Measurements from ENCODE around the gene PECR.
"Not testable (repeated sequence)": the region's sequence is repeated elsewhere in the genome, so short reads cannot be mapped to it uniquely, and the experiment has no call there.

The PECR gene

DNA sequence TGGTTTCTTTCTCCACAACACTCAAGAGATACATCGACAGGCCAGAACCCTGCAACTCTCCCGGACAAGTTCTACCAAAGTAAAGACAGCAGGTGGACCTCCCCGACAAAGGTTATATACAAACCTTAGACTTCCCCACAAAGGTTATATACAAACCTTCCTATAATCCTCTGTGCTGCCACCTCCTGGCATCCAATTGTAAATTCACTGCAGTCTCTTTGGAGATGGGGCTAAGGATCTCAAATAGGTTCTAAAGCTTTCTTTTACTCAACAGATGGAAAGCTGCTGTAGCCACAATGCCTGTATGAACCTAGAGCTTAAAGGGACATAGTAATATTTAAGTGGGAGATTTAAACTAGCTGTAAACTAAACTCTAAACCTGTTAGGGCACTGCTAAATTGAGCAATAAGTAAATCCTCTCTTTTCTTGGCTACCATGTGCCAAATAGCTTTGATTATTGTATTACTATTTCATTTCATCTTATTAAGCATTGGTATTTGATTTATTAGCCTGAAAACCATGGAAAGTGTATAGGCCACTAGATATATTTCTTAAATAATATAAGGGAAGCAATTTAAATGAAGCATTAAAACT is 58.5 kb downstream of the PECR start:
- DNase-seq: no peak

DNA sequence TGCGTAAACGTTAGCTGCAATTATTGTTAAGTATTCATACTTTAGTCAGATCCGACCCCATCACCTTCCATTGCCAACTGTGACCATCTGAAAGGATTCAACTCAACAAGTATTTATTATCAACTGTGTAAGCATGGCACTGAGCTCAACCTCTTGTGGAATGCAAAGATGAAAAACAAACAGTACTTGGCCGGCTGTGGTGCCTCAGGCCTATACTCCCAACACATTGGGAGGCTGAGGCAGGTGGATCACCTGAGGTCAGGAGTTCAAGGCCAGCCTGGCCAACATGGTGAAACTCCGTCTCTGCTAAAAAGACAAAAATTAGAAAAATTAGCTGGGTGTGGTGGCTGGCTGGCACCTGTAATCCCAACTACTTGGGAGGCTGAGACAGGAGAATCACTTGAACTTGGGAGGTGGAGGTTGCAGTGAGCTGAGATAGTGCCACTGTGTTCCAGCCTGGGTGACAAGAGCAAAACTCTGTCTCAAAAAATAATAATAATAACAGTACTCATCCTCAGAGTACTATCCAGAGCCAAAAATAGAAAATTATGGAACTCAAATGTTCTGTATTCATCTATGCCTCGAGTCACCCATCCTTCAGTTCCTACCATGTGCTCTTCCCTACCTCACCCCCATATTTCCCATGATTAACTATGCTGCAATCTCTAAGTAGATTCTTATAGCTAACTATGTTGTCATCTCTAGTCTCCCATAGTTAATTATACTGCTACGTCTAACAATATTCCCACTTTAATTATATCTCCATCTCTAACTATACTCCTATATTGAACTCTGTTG is 59.6 kb downstream of the PECR start:
- no peak for DNase-seq

DNA sequence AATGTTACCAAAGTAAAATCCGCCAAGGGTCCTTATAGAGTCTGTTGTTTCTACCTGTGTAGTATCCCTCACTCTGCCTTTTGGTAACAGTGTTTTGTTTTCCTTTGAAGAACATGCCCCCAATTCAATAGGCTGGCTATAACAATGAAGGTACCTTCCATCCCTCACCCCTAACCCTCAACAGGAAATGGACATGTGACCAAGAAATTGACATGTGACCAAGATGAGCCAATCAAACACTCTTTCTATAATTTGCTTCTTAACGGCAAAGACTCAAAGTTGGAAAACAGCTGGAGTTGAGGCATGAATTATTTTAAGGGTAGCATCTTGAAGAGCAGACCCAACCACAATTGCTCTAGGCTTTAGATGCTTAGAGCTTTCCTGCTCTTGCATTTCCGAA is 62.9 kb downstream of the PECR start:
- no peak for DNase-seq

DNA sequence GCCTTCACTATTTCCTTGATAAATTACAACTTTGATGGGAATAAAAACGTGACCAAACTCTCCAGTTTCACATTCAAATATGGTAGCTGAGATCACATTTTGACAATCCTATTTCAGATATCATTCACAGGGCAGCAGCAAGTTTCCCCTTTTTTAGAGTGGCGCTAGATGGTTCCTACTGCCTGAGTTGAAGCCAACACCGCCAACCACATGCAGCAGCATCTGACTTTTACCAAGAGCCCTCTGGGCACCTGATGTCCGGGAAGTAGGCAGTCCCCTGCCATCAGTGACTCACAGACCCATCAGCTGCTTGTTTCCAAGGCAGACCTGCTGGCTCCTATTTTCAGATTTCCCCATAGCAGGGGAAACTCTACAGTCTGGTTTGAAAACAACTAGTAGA is 64.2 kb downstream of the PECR start:
- DNase-seq: peak; percentile 46

DNA sequence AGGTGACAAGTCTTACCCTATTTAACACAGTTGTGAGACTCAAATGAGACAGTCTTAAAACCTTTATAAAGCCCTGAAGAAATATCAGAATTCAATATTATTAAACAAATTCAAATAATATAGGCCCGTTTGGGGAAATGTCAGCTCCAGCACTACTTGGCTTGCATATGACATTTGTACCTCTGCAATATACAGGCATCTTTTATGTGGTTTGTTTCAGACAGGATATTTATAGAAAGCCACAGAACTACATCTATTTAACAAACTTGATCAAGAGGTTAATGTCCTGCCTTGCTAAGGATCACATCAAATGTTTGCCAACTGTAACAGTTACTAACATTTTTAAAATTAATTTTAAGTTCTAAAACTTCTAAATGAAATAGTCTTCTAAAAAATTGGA is 65.0 kb downstream of the PECR start:
- no peak for DNase-seq

DNA sequence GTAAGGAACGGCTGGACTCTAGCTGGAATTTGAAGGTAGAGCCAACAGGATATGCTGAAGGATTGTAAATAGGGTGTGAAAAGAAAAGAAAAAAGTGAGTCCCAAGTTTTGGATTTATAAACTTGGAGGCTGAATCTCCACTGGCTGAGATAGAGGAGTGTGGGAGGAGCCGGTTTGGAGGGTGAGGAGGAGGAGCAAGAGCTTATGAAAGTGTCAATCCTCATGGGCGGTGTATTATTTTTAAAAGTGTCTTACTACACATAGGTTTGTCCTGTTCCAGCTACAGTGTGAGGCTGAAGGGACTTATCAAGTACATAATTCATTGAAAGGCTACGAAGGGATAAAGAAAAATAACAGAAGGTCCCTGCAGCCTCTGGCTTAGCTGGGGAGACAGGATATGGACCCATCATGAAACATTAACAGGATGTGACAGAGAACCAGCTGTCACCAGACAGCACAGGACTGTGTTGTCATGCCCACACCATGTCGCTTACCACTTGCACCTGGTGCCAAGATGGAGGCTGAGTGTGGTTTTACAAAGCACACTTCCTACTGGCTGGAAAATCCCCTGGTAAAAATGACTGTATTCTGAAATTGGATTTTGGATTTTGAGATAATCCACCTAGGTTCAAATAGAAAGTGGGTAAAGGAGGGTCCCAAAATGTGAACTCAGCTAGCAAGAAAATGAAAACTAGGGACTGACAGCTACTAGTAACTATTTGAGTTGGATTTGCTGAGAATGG is 65.7 kb downstream of the PECR start:
- no peak for DNase-seq

DNA sequence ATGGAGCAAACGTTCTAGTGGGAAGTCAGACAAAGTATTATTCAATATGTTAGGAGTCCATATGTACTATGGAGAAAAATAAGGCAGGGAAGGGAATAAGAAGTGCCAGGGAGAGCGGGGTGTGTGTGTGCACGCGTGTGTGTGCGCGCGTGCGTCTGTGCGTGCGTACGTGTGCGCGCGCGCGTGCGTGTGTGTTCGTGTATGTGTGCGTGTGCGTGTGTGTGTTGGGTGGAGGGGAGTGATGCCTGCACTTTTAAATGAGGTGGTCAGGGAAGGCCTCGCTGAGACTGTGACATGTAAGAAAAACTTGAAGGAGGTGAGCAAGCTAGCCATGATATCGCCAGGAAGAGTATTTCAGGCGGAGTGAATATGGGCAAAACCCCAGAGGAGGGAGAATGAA is 66.6 kb downstream of the PECR start:
- no peak for DNase-seq

DNA sequence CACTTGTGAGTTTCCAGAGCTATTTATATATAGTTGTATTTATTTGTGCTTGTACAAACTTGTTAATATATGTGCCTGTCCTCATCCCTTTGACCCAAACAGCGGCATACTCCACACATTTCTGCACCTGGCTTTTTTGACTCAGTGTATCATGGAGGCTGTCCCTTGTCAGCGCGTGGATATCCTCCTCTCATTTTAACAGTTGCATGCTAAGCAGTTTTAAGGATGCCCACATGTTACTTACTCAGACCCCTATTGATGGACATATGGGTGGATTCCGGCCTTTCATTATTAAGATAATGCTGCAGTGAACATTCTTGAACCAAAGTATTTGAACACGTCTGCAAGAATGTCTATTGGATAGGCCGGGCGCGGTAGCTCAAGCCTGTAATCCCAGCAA is 67.6 kb downstream of the PECR start:
- DNase-seq: no peak

DNA sequence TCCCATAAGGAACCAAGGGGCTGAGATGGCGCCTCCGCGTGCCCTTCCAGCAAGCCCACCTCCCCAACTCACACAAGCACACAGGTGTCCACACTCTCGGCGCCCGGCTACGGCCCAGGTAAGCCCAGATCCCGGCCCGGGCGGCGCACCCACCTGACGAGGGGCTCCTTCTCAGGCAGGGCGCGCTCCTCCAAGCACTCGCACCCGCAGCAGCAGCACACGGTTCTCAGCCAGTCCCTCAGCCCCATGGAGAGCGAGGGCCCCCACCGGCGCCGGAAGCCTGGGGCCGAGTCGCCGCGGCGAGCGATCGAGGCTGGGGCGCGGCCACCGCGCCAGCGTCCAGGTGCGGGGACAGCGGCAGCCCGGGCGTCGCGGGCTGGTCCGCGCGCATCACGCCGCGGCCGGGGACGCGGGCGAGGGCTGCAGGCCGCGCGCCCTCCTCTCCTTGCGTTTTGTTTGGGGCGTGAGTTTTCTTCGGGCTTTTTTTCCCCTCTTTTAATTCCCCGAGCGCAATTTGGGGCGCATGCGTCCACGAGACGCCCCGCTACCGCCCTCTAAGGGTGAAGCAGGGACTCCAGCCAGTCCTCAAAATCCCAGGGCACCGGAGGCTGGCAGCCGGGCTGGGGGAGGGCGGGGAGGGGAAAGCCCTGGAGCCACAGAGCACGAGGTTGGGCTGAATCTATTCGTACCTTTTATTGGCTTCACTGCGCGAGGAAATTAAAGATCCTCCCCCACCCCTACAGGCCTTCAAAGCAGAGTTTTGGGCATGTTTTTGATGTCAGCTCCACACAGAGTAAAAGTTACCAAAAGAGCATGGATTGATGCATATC is 68.3 kb downstream of the PECR start, which contains the start of gene MREG:
Gene MREG (minus strand): TSS at position 472 of the 830 bp plus-strand sequence. CDS start 224 bp downstream, at position 248.
- DNase-seq: peak; percentile 84

DNA sequence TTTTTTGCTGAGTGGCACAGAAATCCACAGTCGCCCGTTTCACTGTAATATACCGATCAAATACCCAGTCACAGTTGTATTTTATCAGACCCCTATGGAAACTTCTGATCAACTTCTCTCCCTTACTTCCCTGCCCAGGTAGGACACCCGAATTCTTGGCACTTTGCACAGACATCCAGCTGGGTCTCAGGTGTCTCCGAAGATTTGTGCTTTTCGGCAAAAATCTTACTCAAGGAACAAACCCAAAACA is 68.9 kb downstream of the PECR start:
- no peak for DNase-seq

DNA sequence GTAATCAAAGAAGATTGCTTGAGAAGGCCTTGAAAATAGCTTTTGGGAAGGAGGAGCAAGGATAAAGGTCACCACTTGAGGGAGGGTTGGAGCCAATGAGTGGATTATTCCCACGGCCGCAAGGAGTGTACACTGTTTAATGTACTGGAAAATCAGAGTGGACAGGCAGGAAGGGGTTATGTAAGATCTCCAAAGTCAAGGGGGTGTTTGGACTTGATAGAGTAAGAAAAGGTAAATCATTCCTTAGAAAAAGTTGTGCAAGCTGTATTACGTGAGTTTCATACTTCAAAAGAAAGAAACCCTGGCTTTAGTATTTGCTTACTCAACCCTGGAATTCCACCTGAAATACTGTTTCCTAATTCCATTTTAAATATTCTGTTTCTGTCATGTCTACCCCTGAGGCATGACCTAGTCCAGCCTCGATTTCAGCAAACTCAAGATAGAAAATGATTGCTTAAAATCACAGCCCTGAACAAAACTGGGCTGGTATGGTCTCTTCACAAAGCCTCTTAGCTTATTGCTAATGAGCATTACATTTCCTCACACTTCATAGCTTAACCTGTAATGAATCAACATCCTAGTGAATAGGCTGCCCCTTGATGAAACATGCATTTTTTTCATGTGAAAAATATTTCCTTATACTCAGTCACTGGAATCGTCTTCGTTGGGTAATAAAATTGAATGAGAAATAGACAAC is 69.3 kb downstream of the PECR start:
- no peak for DNase-seq

DNA sequence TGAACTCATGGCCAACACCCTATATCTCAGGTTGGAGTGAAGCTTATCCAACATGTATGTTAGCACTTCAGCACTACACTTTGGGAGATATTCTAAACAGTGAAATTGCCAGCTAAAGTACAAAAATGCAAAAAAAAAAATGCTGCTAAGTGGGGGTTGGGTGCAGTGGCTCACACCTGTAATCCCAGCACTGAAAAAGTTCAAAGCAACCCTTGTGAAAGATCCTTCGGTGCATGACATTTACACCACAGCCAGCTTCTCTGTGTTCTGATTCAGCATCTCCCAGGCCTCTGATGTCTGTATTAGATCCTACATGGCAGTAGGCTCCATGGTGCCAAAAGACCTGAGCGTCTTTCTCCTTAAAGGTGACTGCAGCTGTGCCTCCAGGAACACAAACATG is 72.4 kb downstream of the PECR start:
- not testable (repeated sequence) for DNase-seq

DNA sequence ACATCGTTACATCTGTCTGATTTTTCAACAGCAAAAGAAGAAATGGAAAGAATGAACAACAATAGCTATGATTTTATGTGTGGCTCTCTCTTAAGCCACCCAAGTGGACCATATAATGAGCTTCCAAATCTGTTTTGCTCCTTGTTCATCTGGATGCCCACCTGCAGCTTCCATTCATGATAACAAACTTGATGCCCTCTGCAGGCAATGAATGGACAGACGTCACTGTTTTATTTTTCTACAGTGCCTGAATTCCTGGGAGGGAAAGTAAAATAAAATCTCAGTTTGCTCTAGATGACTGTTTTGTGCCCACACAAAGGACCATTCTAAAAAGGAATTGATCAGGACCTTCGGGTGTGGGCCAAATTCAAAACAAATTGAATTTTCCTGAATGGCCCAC is 73.2 kb downstream of the PECR start:
- no peak for DNase-seq

DNA sequence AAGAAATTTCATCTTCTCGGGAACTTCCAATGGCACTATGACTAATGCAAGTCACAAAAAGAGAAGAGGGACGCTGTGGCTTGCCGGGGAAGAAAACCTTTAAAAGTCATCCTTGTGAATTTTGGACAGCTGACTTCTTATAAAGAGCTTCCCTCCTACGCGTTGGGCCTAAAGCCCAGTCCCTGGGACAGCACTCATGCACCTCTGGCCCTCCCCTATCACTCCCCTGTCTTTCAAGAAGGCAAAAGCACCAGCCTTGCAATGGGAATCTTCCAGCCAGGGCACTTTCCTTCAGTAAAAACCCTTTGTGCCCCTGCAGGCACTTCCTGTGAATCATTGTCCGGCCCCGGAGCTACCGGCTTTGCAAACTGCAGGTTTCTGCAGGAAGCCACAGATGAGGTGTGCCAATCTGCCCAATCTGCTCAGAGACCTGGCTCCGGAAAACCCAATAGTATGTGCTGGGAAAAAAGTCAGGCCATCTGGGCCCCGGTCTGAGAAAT is 75.4 kb downstream of the PECR start:
- DNase-seq: peak; percentile 47

DNA sequence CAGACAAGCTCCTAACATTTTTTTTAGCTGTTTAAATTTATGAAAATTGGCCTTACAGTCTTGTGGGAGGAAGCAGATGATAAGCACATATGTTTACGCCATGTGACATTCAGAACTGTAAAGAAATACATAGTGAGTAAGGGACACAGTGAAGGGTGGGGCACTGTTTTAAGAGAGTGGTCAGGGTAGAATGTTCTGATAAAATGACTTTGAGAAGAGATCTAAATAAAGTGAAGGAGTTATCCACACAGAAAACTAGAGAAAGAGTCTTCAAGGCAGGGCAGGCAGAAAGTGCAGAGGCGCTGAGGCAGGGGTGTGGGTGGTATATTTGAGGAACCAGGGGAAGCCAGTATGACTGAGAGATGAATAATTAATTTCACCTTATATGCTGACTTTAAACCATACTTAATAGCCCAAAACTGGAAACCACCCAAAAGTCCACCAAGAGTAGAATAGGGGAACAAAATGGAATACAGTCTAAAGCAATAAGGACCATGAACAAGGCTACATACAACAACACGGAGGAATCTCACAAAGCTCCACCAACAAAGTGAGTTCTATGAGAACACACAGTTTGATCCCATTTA is 76.8 kb downstream of the PECR start:
- DNase-seq: no peak

DNA sequence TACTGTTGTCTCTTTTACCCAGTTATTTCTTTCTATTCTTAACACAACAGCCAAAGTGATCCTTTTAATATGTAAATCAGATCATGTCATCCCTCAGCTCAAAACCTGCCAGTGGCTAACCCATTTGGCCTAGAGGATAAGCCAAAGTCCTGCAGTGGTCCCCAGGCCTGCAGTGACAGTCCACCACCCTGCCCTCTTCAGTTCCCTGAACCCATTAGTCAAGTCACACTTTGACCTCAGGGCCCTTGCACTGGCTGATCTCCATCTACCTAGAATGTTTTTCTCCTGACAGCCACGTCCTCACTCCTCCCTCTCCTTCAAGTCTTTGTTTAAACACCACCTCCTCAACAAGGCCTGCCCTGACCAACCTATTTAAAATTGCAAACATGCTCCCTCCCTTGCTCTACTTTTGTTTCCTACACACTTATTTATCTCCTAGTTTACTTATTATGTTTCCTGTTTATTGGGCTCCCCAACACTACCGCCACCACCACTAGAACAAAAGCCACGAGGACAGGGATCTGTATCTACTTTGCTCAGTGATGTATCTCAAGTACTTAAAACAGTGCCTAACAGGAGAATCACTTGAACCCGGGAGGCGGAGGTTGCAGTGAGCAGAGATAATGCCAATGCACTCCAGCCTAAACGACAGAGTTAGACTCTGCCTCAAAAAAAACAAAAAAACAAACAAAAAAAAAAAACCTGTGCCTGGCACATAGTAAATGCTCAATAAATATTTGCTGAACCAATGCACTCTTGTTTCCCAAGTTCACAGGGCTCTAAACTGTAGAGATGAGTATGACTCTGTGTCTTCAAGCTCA is 77.5 kb downstream of the PECR start:
- no peak for DNase-seq

DNA sequence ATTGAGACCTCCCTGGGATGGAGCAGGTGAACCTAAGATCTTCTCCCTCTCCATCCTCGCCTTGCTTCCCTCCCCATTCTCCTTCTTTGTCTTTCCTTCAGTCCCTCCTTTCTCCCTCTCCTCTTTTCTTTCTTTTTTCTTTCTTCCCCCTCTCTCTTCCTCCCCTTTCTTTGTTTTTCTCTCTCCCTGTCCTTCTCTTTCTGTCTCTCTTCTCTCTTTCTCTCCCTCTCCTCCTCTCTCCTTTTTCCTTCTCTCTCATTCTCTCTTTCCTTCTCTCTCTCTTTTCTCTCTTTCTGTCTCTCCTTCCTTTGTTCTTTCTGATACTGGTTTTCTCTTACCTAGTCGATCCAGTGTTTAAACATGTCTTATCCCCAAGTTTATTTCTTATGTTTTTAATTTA is 78.9 kb downstream of the PECR start:
- no peak for DNase-seq

DNA sequence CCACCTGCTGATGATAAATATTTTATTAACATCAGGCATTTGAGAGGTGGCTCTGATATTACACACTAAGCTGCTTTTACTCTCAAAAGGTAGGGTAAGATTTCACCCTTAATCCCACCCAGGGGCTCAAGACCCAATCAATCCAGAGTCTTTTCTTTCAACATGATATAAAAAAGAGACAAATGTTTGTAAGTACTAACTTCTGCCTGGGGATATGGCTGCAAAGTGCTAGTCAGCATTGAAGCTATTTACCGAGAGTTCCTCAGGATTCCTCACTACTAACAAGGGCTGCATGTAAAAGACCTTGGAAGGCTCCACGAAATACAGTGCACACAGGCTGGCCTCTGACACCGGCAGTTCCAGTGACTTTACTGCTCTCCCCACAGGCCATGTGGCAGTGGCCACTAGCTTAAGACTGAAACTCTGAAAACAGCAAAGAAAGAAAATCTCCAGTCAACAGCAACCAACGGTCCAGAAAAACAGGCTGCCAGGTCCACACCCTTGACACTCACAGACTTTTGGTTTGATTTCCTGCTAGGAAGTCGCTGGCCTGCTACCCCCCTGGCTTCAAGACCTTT is 79.4 kb downstream of the PECR start:
- DNase-seq: no peak

DNA sequence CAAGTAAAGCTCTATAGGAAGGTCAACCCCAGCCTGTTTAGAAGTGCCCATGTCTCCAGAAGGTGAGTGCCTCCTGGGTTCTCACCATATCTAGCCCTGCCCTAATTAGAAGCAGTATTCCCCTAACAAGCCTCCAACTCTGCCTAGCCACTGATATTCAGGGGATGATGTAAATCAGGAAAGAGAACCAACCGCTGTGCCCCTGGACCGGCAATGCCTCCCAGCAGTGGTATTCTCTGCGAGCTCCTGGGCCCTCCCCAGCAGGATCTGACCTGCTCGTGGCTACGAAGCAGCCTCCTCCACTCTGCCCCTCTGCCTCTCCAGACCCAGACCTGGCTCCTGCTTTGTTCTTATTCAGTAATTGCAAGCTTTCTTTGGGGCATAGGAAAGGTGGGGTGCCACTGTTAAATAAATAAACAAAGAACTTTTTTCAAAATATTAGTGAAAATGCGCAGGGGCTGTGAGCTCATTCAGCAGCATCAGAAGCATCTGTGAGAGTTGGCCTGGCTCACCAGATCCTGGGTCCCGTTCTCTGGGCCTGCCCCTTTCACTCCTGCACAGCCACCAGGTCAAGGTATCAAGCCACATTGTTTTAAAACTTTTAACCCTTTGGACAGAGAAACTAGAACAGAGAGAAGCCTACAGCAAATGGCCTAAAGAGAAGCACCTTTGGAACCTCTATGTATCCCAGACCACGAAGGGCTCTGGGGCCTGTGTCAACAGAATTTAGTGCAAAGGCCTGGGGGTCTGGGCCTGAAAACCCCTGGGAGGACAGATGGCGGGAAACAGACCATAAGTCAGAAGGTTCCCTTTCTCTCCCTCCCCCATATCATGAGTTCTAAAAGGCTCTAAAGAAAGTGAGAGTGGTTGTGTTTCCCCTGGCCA is 80.2 kb downstream of the PECR start:
- no peak for DNase-seq

DNA sequence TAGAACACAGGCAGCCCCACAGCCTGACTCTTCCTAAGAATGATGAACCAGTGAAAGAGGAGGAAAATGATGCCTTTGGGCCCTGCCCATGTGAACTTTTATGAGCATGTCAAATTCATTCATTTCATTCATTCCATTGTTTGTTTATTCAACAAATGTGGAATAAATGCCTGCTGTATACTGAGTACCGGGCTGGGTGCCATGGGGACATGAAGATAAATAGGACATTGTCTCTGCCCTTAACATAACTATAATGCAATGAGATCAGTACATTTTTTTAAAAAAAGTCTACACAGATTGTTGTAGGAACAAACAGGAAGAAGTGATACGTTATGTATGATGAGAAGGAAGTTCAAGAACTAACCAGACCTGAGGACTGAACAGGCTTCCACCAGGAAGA is 83.0 kb downstream of the PECR start:
- DNase-seq: no peak

Measured in activated CD4-positive, CD25-positive, alpha-beta regulatory T cell treated with anti-CD3 and anti-CD28 coated beads, Interleukin-2, amount 50 U/mL, for 72 hours (primary cell).